ENCODE results near the gene NUBP2. TPM values are rescaled to one million over a fixed set of nuclear protein-coding genes. Genes with fewer than 3 reads are reported as not detected.

Gene NUBP2
- total and polyA plus RNA-seq, 10 of the 15 experiments (the other 5 are each of a cell fraction or from before 2014, with no cell fraction given), result 1.9 to 129 (median 51.7) TPM

DNA sequence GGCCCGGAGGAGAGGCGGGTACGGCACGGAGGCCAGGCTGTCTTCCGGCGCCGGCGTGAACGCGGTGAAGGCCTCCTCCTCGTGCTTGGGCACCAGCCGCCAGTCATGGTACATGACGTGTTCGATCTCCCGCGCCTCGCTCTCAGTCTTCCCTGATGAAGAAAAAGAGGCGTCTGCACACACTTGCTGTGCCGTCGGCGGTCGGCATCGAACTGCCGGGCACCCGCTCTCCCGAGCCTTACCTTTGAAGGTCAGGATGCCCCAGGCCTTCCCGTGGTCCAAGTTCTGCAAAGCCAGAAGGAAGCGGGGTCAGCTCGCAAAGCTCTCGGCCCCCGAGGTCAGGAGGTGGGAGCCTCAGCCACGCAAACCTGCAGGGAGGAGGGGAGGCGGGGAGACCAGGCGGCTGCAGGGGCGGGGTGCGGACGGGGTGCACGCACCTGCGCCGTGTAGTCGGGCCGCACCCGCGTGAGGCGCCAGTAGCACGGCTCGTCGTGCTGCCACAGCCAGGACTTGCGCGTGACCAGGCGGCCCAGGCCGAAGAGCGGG lies 10.3 kb upstream of the NUBP2 start, which contains the start of gene EME2:
Gene EME2 (plus strand): TSS at position 449 of the 546 bp plus-strand sequence. CDS start 418 bp downstream, outside the sequence.
- H3K79me2 ChIP-seq (ENCODE audit: control insufficient read depth, insufficient read depth, low read length), result peaks cover 43% of the 10 kb centered on the region
- BruUV-seq (replicated peaks), result no TSS peak
- ChIA-PET CTCF (interaction anchor here (0.8 to 1.9 kb wide), 3 partner anchors 9 to 66 kb away, joined by 3 to 12 read pairs (median 4); partner anchors contain the start of genes MAPK8IP3, NUBP2 and SPSB3), SMC1A (ENCODE audit: uncharacterized antibody, unreplicated experiment) (interaction anchor here (0.9 to 1.2 kb wide), 2 partner anchors 10 kb away, joined by 3 to 4 read pairs; partner anchors contain the start of genes NUBP2 and SPSB3), RAD21 (ENCODE audit: unreplicated experiment) (interaction anchor here (1.2 to 3.1 kb wide), 2 partner anchors 10 to 94 kb away, joined by 3 to 22 read pairs; partner anchors contain the start of genes JPT2, NUBP2 and SPSB3), POLR2A (interaction anchor here (0.6 to 5.8 kb wide), 4 partner anchors 10 to 1136 kb away, joined by 3 to 39 read pairs (median 4); partner anchors contain the start of genes METTL26, NUBP2 and SPSB3)
- peak within 1 kb of the TSS; percentile 81 for H2AFZ ChIP-seq (ENCODE audit: control insufficient read depth, low read depth, low read length)
- FAIRE-seq (peak; percentile 59), ATAC-seq (peak; percentile 12), DNase-seq (ENCODE audit: low read depth, low spot score) (no peak)
- peak within 1 kb of the TSS; percentile 89 for H3K27ac ChIP-seq (ENCODE audit: control insufficient read depth, insufficient read depth)
- intact Hi-C loops (cut with micrococcal nuclease; ENCODE audit: unreplicated experiment), result loop anchor here (5.0 kb wide), 1 partner anchor 65 kb away; the partner anchor contains the start of gene MAPK8IP3
- in situ Hi-C loops (cut with MboI), result loop anchor here (5.0 kb wide), 1 partner anchor 60 kb away; no protein-coding TSS in a partner anchor
- peak within 1 kb of the TSS; percentile 100 for H3K4me3 ChIP-seq
- no peaks in the 10 kb centered on the region for H3K9me3 ChIP-seq (replicated peaks; ENCODE audit: control insufficient read depth, insufficient read depth, low read length)
- H4K20me1 ChIP-seq (ENCODE audit: control insufficient read depth, insufficient read depth), result no peaks in the 10 kb centered on the region
- no peaks in the 10 kb centered on the region for H3K27me3 ChIP-seq (replicated peaks in 1 of 2; ENCODE audit: control insufficient read depth in 2 of 2, insufficient read depth in 2 of 2, low read length in 1 of 2)
- peaks cover 0 to 20% of the 10 kb centered on the region in 2 experiments; a peak in 3 of 4 replicates for H3K36me3 ChIP-seq (ENCODE audit: control insufficient read depth in 2 of 2, insufficient read depth in 2 of 2, low read length in 1 of 2)
- H3K9ac ChIP-seq (ENCODE audit: control insufficient read depth, insufficient read depth, low read length), result peak within 1 kb of the TSS; percentile 78
- 2% methylated on average over 52 of the region's 53 CpGs for WGBS (ENCODE audit: insufficient coverage, insufficient replicate concordance, low lambda C conversion rate, missing lambda C conversion rate)
- H3K4me2 ChIP-seq (ENCODE audit: control insufficient read depth, insufficient read depth), result peak within 1 kb of the TSS; percentile 94
- peaks cover 15% of the 10 kb centered on the region for H3K4me1 ChIP-seq (ENCODE audit: control insufficient read depth, insufficient read depth, low read length)
- TF ChIP-seq IRF4 (IDR thresholded peaks at IDR 0.05; ENCODE audit: low read depth, low read length) (no peak), NR2C2 (IDR thresholded peaks at IDR 0.05; ENCODE audit: borderline replicate concordance, control insufficient read depth, insufficient read length, low read depth) (no peak), RAD21 (IDR thresholded peaks at IDR 0.05; ENCODE audit: insufficient read depth, low read depth, low read length) (no peak), TAF1 (IDR thresholded peaks at IDR 0.05; ENCODE audit: borderline replicate concordance, low read depth, low read length) (no peak), HDGF (IDR thresholded peaks at IDR 0.05) (0 out of 2 replicates have a peak, but pooled peaks have one; percentile 5), TCF3 (IDR thresholded peaks at IDR 0.05; ENCODE audit: borderline replicate concordance, insufficient read depth, low read depth, low read length) (0 out of 2 replicates have a peak, but pooled peaks have one; percentile 1), KLF5 (IDR thresholded peaks at IDR 0.05; ENCODE audit: partially characterized antibody) (no peak), YBX1 (IDR thresholded peaks at IDR 0.05) (no peak), ETV6 (conservative IDR thresholded peaks at IDR 0.05 in 1 of 2, IDR thresholded peaks at IDR 0.05 in 1 of 2; ENCODE audit: borderline replicate concordance in 1 of 2, low read depth in 1 of 2) (no peak), EGR1 (IDR thresholded peaks at IDR 0.05; ENCODE audit: borderline replicate concordance in 1 of 2, low read depth in 2 of 2, low read length in 2 of 2) (no peak), IKZF1 (conservative IDR thresholded peaks at IDR 0.05) (no peak), CREB1 (IDR thresholded peaks at IDR 0.05; ENCODE audit: low read depth) (no peak), SUZ12 (IDR thresholded peaks at IDR 0.05; ENCODE audit: unreplicated experiment) (no peak), PAX5 (IDR thresholded peaks at IDR 0.05; ENCODE audit: borderline replicate concordance, low read depth, low read length) (no peak)
- TF ChIP-seq, protein P1, sequence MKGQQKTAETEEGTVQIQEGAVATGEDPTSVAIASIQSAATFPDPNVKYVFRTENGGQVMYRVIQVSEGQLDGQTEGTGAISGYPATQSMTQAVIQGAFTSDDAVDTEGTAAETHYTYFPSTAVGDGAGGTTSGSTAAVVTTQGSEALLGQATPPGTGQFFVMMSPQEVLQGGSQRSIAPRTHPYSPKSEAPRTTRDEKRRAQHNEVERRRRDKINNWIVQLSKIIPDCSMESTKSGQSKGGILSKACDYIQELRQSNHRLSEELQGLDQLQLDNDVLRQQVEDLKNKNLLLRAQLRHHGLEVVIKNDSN (IDR thresholded peaks at IDR 0.05; ENCODE audit: borderline replicate concordance, extremely low read length, insufficient read depth, low read depth, low read length), result no peak
- TF ChIP-seq, protein P2, sequence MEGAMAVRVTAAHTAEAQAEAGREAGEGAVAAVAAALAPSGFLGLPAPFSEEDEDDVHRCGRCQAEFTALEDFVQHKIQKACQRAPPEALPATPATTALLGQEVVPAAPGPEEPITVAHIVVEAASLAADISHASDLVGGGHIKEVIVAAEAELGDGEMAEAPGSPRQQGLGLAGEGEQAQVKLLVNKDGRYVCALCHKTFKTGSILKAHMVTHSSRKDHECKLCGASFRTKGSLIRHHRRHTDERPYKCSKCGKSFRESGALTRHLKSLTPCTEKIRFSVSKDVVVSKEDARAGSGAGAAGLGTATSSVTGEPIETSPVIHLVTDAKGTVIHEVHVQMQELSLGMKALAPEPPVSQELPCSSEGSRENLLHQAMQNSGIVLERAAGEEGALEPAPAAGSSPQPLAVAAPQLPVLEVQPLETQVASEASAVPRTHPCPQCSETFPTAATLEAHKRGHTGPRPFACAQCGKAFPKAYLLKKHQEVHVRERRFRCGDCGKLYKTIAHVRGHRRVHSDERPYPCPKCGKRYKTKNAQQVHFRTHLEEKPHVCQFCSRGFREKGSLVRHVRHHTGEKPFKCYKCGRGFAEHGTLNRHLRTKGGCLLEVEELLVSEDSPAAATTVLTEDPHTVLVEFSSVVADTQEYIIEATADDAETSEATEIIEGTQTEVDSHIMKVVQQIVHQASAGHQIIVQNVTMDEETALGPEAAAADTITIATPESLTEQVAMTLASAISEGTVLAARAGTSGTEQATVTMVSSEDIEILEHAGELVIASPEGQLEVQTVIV (IDR thresholded peaks at IDR 0.05; ENCODE audit: borderline replicate concordance, partially characterized antibody), result no peak
- TF ChIP-seq, protein P3, sequence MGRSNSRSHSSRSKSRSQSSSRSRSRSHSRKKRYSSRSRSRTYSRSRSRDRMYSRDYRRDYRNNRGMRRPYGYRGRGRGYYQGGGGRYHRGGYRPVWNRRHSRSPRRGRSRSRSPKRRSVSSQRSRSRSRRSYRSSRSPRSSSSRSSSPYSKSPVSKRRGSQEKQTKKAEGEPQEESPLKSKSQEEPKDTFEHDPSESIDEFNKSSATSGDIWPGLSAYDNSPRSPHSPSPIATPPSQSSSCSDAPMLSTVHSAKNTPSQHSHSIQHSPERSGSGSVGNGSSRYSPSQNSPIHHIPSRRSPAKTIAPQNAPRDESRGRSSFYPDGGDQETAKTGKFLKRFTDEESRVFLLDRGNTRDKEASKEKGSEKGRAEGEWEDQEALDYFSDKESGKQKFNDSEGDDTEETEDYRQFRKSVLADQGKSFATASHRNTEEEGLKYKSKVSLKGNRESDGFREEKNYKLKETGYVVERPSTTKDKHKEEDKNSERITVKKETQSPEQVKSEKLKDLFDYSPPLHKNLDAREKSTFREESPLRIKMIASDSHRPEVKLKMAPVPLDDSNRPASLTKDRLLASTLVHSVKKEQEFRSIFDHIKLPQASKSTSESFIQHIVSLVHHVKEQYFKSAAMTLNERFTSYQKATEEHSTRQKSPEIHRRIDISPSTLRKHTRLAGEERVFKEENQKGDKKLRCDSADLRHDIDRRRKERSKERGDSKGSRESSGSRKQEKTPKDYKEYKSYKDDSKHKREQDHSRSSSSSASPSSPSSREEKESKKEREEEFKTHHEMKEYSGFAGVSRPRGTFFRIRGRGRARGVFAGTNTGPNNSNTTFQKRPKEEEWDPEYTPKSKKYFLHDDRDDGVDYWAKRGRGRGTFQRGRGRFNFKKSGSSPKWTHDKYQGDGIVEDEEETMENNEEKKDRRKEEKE (IDR thresholded peaks at IDR 0.05), result no peak
